ENCODE data around the gene FGF3. TPM values are rescaled to one million over a fixed set of nuclear protein-coding genes. Genes with fewer than 3 reads are reported as not detected.

Gene FGF3
- total and polyA plus RNA-seq, 2 experiments from 2014 or later = not detected

DNA sequence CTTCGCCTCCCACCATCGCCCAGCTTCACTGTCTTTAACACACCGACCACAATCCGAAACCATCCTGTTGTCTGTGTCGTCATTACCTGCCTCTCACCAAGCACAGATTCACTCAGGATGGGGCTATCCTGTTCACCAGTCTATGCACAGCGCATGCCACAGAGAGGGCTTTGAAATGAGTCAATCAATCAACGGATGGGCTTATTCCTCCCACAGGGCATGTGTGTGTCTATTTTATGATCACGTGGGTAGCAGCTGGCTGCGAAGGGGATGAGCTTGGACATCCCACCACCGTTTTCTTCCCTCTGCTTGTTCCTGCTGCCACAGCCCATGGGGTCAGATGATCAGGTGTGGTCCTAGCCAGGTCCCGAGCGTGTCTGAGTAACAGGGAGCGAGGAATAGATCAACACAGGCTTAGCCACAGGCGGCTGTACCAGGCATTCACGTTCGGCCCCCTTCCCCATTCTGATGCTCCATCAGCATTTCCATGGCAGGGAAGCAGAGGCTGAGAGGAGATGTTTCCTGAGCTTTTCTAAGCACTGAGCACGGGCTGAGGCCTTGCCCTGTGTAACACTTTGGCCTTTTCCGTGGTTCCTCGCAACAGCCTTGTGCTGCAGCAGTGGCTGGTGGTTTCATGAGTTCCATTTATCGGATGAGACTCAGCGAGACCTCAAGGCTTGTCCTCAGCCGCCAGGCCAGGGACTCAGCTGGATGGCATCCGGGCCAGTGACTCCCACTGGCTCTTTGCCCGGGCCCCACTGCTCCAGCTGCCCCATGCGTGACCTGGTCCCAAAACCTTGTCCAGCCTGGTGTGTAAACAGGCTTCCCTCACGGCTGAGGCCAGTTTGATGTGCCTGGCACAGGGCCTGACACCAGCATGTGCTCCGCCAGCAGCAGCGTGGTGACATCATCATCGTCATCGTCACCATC lies 48.1 kb upstream of the FGF3 start:
- peak; percentile 41 for DNase-seq
- no peak overlapping the region for H3K9ac ChIP-seq
- WGBS, 2 experiments (ENCODE audit: low coverage in 1 of 2, low lambda C conversion rate in 2 of 2, missing lambda C conversion rate in 2 of 2) = 68 to 75% methylated on average over 30 of the region's 30 CpGs
- no peaks in the 10 kb centered on the region for H3K27me3 ChIP-seq (replicated peaks; ENCODE audit: insufficient read depth)
- no peaks in the 10 kb centered on the region for H3F3A ChIP-seq (ENCODE audit: insufficient read depth)
- H3K4me2 ChIP-seq (ENCODE audit: unreplicated experiment) = no peak overlapping the region
- in situ Hi-C loops (cut with MboI) = no loop called here
- no peaks in the 10 kb centered on the region for H3K79me2 ChIP-seq (ENCODE audit: insufficient read depth)
- H3K4me3 ChIP-seq = no peak overlapping the region
- H3K36me3 ChIP-seq (ENCODE audit: low read depth) = no peaks in the 10 kb centered on the region
- no peak overlapping the region for H2AFZ ChIP-seq
- H3K4me1 ChIP-seq (ENCODE audit: insufficient read depth) = no peaks in the 10 kb centered on the region
- H3K9me2 ChIP-seq (ENCODE audit: insufficient read depth) = no peaks in the 10 kb centered on the region
- no peaks in the 10 kb centered on the region for H4K20me1 ChIP-seq (ENCODE audit: insufficient read depth)
- H3K27ac ChIP-seq = no peak overlapping the region
- H3K9me3 ChIP-seq (ENCODE audit: low read depth) = no peaks in the 10 kb centered on the region
- TF ChIP-seq EZH2phosphoT487 (IDR thresholded peaks at IDR 0.05; ENCODE audit: insufficient read depth, low read depth) (no peak), EZH2 (IDR thresholded peaks at IDR 0.05; ENCODE audit: insufficient read depth, poor library complexity, severe bottlenecking) (no peak)

DNA sequence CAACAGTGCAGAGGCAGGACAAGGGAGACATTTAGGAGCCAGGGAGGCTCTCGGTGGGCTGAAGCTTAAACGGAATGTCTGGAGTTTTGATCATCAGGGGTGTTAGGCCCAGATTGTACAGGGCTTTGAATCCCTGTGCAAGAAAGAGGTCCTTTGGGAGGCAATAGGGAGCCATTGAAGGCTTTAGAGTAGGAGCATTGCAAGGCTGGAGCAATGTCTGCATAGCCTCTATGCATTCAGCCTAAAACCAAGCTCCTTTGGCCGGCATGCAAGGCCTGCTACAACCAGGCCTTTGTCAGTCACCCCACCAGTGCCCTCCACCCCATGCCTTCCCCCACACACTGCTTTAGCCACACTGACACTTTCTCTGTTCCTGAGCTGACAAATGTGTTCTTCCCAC lies 47.4 kb upstream of the FGF3 start:
- no peak for TF ChIP-seq EZH2 (IDR thresholded peaks at IDR 0.05; ENCODE audit: insufficient read depth, poor library complexity, severe bottlenecking)
- TF ChIP-seq EZH2phosphoT487 (IDR thresholded peaks at IDR 0.05; ENCODE audit: insufficient read depth, low read depth) = no peak
- Histone ChIP-seq H3K27me3 (replicated peaks; ENCODE audit: insufficient read depth) (peaks cover 1% of the 10 kb centered on the region; the same call in 1 of the 2 replicates), H3F3A (ENCODE audit: insufficient read depth) (no peaks in the 10 kb centered on the region), H3K27ac (no peak overlapping the region), H3K4me2 (ENCODE audit: unreplicated experiment) (no peak overlapping the region), H3K9me2 (ENCODE audit: insufficient read depth) (no peaks in the 10 kb centered on the region), H3K9me3 (ENCODE audit: low read depth) (no peaks in the 10 kb centered on the region), H3K79me2 (ENCODE audit: insufficient read depth) (no peaks in the 10 kb centered on the region), H4K20me1 (ENCODE audit: insufficient read depth) (no peaks in the 10 kb centered on the region), H3K36me3 (ENCODE audit: low read depth) (no peaks in the 10 kb centered on the region), H3K9ac (no peak overlapping the region), H2AFZ (no peak overlapping the region), H3K4me3 (no peak overlapping the region), H3K4me1 (ENCODE audit: insufficient read depth) (no peaks in the 10 kb centered on the region)
- DNase-seq = no peak
- in situ Hi-C loops (cut with MboI) = no loop called here
- WGBS, 2 experiments (ENCODE audit: low coverage in 1 of 2, low lambda C conversion rate in 2 of 2, missing lambda C conversion rate in 2 of 2) = 41 to 58% methylated on average over 3 of the region's 3 CpGs

DNA sequence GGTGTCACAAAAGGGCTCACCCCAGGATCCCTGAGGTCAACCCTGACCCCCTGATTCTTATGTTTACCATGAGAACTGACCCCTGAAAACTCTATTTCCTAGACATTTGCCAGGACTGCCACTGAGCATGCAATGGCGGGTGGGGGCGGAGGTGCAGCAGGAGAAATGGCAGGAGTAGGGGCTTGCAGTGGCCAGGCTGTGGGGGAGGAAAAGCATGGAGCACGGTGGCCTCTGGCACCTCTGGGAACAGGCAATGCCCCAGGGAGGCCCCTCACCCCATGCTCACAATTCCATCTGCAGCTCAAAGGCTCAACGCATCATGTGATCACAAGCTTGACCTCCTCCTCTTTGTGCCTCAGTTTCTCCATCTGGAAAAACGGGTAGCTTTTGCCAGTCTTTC lies 46.5 kb upstream of the FGF3 start:
- no peaks in the 10 kb centered on the region for H3K9me3 ChIP-seq (ENCODE audit: low read depth)
- TF ChIP-seq EZH2phosphoT487 (IDR thresholded peaks at IDR 0.05; ENCODE audit: insufficient read depth, low read depth) (no peak), EZH2 (IDR thresholded peaks at IDR 0.05; ENCODE audit: insufficient read depth, poor library complexity, severe bottlenecking) (no peak)
- H3K9ac ChIP-seq = no peak overlapping the region
- no peak overlapping the region for H3K4me3 ChIP-seq
- in situ Hi-C loops (cut with MboI) = no loop called here
- H3F3A ChIP-seq (ENCODE audit: insufficient read depth) = no peaks in the 10 kb centered on the region
- no peaks in the 10 kb centered on the region for H4K20me1 ChIP-seq (ENCODE audit: insufficient read depth)
- no peak overlapping the region for H2AFZ ChIP-seq
- no peaks in the 10 kb centered on the region for H3K4me1 ChIP-seq (ENCODE audit: insufficient read depth)
- 58 to 64% methylated on average over 5 of the region's 5 CpGs for WGBS, 2 experiments (ENCODE audit: low coverage in 1 of 2, low lambda C conversion rate in 2 of 2, missing lambda C conversion rate in 2 of 2)
- no peaks in the 10 kb centered on the region for H3K9me2 ChIP-seq (ENCODE audit: insufficient read depth)
- no peaks in the 10 kb centered on the region for H3K79me2 ChIP-seq (ENCODE audit: insufficient read depth)
- no peak overlapping the region for H3K4me2 ChIP-seq (ENCODE audit: unreplicated experiment)
- peaks cover 11% of the 10 kb centered on the region for H3K27me3 ChIP-seq (replicated peaks; ENCODE audit: insufficient read depth)
- no peaks in the 10 kb centered on the region for H3K36me3 ChIP-seq (ENCODE audit: low read depth)
- DNase-seq = no peak
- H3K27ac ChIP-seq = no peak overlapping the region

DNA sequence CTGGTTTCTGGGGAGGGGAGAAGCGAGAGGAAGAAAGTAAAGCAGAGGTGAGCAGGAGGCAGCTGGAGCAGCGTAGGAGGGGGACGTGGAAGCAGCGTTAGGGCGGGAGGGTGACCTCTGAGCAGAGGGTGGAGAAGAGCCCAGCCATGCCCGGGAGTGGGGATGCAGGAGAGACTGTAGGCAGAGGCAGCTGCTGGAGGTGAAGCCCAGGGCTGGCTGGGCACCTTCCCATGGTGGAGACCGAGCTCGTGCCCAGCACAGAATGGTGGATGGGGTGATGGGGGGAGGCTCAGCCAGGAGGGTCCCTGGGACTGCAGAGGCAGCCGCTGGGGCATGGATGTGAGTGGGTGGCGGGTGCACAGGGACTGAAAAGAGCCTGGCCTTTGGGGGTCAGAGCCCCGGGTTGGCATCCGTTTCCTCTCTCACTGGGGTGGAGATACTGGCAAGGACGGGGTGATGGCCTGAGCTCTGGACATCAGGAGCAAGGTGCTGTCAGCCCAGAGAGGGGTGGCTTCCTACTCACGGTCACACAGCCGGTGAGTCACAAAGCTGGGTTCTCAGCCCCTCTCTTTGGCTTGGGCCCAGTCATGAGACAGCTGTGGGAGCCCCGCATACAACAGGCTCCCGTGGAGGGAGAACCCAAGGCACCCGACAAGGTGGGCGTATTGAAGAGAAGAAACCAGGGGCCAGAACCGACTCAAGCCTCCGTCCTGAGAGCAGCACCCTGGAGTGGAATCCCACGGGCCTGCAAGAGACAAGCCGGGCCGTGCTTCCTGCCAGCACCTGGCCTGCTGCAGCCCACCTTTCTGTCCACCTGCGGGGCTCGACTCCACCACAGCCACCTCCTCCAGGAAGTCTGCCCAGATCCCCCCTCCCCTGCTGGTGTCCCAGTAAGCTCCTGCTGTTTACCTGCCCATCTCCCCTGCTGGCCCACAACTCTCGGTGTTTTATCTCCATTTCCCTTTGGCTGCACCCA lies 45.8 kb upstream of the FGF3 start:
- 63 to 67% methylated on average over 24 to 27 of the region's 27 CpGs for WGBS, 2 experiments (ENCODE audit: low coverage in 1 of 2, low lambda C conversion rate in 2 of 2, missing lambda C conversion rate in 2 of 2)
- no peaks in the 10 kb centered on the region for H3K4me1 ChIP-seq (ENCODE audit: insufficient read depth)
- no peak overlapping the region for H2AFZ ChIP-seq
- H3K9me2 ChIP-seq (ENCODE audit: insufficient read depth) = no peaks in the 10 kb centered on the region
- H3F3A ChIP-seq (ENCODE audit: insufficient read depth) = no peaks in the 10 kb centered on the region
- no peaks in the 10 kb centered on the region for H3K79me2 ChIP-seq (ENCODE audit: insufficient read depth)
- in situ Hi-C loops (cut with MboI) = no loop called here
- no peaks in the 10 kb centered on the region for H3K9me3 ChIP-seq (ENCODE audit: low read depth)
- TF ChIP-seq EZH2 (IDR thresholded peaks at IDR 0.05; ENCODE audit: insufficient read depth, poor library complexity, severe bottlenecking) (no peak), EZH2phosphoT487 (IDR thresholded peaks at IDR 0.05; ENCODE audit: insufficient read depth, low read depth) (no peak)
- H3K27ac ChIP-seq = no peak overlapping the region
- no peak overlapping the region for H3K9ac ChIP-seq
- H3K4me2 ChIP-seq (ENCODE audit: unreplicated experiment) = no peak overlapping the region
- no peak for DNase-seq
- H3K36me3 ChIP-seq (ENCODE audit: low read depth) = no peaks in the 10 kb centered on the region
- H4K20me1 ChIP-seq (ENCODE audit: insufficient read depth) = no peaks in the 10 kb centered on the region
- no peak overlapping the region for H3K4me3 ChIP-seq
- H3K27me3 ChIP-seq (replicated peaks; ENCODE audit: insufficient read depth) = peaks cover 13% of the 10 kb centered on the region

All from GM23248 (cell line).